Stimulated activated naive CD8-positive, alpha-beta T cell treated with anti-CD3 and anti-CD28 coated beads, Interleukin-15, amount 100 ng/mL, for 72 hours (primary cell): Measurements from ENCODE around the gene NEUROD4.

Experiments
- ATAC-seq: fragments of 150-1000 bp; cut with Tn5 transposase; 2 replicates; pipeline ENCODE4 v1.10.0; 2021; ENCODE audit warnings: mild to moderate bottlenecking, moderate library complexity
- DNase-seq, 2 donors: peaks; one replicate each; pipeline ENCODE4 v3.0.0; 2021 to 2022
- H3K27ac Mint-ChIP-seq, 2 donors: one replicate each; pipeline ENCODE4 v1.8.0; 2022; ENCODE audit warnings: mild to moderate bottlenecking in 2 of 2, mixed read lengths in 2 of 2, moderate library complexity in 2 of 2
- H3K27me3 Mint-ChIP-seq: one replicate; pipeline ENCODE4 v1.8.0; 2022; ENCODE audit warnings: mixed read lengths
- H3K4me1 Mint-ChIP-seq: one replicate; pipeline ENCODE4 v1.8.0; 2022; ENCODE audit warnings: mild to moderate bottlenecking, mixed read lengths
- H3K4me3 Mint-ChIP-seq, 2 donors: one replicate each; pipeline ENCODE4 v1.8.0; 2022; ENCODE audit warnings: mild to moderate bottlenecking in 2 of 2, mixed read lengths in 2 of 2, moderate library complexity in 1 of 2
- H3K9me3 Mint-ChIP-seq, 2 donors: one replicate each; pipeline ENCODE4 v1.8.0; 2022; ENCODE audit warnings: mixed read lengths in 2 of 2

The NEUROD4 gene

DNA sequence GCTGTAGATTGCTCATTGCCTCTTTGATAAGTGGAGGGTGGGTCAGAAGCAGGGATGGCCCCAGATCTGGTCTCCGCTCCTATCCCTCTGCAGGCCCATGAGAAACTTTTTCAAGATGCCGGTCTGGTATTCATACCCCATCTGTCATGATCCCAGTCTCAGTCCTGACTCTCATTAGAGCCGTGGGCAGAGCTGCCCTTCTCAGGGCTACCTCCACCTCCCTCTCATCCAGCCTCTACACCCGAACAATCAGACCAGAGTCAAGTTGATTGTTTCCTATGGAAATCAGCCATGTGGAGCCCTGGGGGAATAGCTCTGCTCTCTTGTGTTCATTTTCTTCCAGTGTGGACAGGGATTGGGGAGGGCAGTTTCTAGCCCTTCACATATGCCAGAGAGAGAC lies 45.8 kb downstream of the NEUROD4 start:
- Mint-ChIP-seq H3K4me1 (peaks cover 7% of the 10 kb centered on the region), H3K27me3 (no peaks in the 10 kb centered on the region), H3K9me3 (no peaks in the 10 kb centered on the region), H3K27ac (no peak overlapping the region), H3K4me3 (no peak overlapping the region)
- DNase-seq (no peak), ATAC-seq (no peak)

DNA sequence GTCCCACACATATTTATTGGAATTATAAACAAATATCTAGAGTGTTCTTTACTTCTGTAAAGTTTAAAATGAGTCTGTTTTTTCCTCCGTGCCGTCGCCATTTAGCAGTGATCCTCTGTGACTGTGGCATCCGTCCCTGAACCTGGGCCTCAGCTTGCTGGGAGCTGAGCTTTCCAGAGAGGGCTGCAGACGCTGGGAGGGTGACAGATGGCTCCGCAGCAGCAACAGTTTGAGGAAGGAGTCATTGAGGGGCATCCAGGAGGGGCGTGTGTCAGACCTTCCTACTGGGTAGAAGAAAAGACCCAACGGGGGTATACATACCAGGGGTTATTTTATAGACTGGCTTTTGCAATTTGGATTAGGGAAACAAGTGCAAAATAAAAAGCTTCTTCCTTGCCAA lies 47.9 kb downstream of the NEUROD4 start:
- Mint-ChIP-seq H3K27me3 (no peaks in the 10 kb centered on the region), H3K27ac (no peak overlapping the region), H3K4me1 (peaks cover 10% of the 10 kb centered on the region), H3K9me3 (no peaks in the 10 kb centered on the region), H3K4me3 (no peak overlapping the region)
- ATAC-seq = no peak
- no peak for DNase-seq

DNA sequence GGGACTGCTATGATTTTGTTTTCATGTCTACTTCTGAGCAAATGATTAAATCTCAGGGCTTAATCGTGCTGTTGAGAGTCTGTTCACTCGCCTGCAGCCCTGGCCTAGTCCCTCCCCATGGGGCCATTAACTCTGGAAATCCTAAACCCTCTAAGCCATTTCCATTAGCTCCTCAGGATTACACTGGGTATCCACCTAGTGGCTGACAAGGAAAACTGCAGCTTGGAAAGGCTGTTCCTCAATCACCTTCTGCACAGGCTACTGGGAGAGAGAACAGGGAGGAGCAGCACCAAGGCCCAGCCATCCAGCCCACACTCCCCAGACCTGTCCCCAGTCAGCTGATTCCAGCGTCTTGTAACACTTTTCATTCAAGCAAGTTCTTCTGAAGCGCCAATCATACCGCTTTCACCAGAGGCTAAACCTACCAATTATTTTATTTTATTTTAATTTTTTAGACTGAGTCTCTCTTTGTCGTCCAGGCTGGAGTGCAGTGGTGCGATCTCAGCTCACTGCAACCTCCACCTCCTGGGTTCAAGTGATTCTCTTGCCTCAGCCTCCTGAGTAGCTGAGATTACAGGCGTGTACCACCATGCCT lies 48.7 kb downstream of the NEUROD4 start:
- H3K27me3 Mint-ChIP-seq = no peaks in the 10 kb centered on the region
- ATAC-seq = peak; percentile 55
- peaks cover 10% of the 10 kb centered on the region for H3K4me1 Mint-ChIP-seq
- DNase-seq = peak; percentile 12 to 18
- no peaks in the 10 kb centered on the region for H3K9me3 Mint-ChIP-seq
- H3K27ac Mint-ChIP-seq = no peak overlapping the region
- no peak overlapping the region for H3K4me3 Mint-ChIP-seq

DNA sequence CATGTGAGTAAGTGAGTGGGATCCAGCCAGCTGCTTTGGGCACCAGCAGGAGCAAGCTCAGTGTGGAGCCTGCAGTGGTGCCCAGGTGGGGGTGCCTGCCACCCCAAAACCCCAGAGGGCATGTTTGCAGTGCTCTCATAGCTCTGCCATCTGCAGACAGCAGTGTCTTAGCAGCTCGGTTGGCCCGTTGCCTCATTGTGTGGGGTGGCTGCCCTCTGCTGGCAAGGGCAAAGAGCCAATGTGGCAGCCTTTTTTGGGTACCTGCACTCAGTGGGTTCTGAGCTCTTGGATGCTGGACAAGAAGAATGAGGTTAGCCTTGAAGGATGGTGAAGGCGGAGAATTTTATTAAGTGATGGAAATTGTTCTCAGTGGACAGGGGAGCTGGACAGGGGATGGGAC lies 52.3 kb downstream of the NEUROD4 start:
- Mint-ChIP-seq H3K9me3 (no peaks in the 10 kb centered on the region), H3K4me1 (peaks cover 10% of the 10 kb centered on the region), H3K27ac (peak overlapping the region in 1 of 2 donors; percentile 67), H3K4me3 (no peak overlapping the region), H3K27me3 (peaks cover 18% of the 10 kb centered on the region)
- peak; percentile 95 for ATAC-seq
- peak; percentile 75 to 80 for DNase-seq

DNA sequence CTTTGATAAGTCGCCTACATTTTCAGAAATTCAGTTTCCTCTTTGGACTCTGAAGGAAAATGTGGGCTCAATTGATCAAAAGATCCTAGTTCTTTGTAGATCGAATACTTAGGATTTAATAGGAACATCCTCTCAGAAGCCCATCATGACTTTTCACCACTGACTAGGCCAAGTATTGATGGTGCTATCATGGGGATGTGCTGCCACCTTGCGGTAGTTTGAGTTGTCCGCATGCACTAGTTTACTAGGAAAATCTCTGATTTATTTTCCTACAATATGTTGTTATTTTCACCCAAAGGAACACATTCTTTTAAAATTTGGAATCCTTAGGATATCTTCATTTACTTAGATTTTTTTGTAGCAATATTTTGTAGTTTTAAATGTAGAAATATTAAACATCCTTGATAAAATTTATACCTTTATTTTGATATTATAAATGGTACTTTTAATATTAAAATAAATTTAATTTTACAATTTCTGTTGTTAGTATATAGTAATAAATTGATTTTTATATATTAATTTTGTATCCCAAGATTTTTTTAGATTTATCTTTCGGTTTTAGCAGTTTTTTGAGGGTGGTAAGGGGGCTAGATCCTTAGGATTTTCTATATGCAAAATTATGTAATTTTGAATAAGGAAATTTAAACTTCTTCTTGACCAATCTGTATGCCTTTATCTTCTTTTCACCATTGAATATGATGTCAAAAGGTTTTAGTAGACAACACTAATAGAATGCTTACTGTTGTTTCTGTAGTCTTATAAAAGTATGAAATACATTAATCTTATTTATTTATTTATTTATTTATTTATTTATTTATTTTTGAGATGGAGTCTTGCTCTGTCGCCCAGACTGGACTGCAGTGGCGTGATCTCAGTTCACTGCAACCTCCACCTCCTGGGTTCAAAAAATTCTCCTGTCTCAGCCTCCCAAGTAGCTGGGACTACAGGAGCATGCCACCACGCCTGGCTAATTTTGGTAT lies 53.6 kb downstream of the NEUROD4 start:
- Mint-ChIP-seq H3K27me3 (peaks cover 18% of the 10 kb centered on the region), H3K27ac (no peak overlapping the region), H3K4me1 (peaks cover 10% of the 10 kb centered on the region), H3K4me3 (no peak overlapping the region), H3K9me3 (no peaks in the 10 kb centered on the region)
- ATAC-seq (peak; percentile 59), DNase-seq (peak; percentile 63 to 66)

DNA sequence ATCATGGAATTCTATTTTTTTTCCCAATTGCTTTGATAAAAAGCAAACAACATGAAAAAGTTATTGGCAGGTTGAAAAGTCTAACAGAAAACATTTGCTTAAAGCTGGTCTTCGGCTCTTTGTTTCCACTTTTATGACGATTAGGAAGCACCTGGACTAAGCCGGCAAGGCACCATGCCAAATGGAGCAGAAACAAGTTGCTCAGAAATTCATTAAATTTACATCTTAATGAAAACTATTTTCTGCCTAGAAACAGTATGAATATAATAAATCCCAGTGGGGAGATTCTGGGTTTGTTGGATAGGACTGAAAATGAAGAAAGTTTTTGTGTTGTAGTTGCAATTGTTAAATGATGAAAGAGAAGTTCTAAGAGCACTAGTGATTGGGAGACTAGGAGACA lies 55.0 kb downstream of the NEUROD4 start:
- Mint-ChIP-seq H3K27ac (no peak overlapping the region), H3K4me1 (peaks cover 10% of the 10 kb centered on the region), H3K9me3 (no peaks in the 10 kb centered on the region), H3K27me3 (peaks cover 21% of the 10 kb centered on the region), H3K4me3 (no peak overlapping the region)
- DNase-seq (no peak), ATAC-seq (no peak)
